Activated T-cell treated with anti-CD3 and anti-CD28 coated beads for 4 hours (primary cell): Measurements from ENCODE around the gene MRPL46.
"Not testable (repeated sequence)": the region's sequence is repeated elsewhere in the genome, so short reads cannot be mapped to it uniquely, and the experiment has no call there.

Source experiments
- DNase-seq: peaks from one replicate; pipeline ENCODE4 v3.0.0-alpha.2; 2020

Gene MRPL46

DNA sequence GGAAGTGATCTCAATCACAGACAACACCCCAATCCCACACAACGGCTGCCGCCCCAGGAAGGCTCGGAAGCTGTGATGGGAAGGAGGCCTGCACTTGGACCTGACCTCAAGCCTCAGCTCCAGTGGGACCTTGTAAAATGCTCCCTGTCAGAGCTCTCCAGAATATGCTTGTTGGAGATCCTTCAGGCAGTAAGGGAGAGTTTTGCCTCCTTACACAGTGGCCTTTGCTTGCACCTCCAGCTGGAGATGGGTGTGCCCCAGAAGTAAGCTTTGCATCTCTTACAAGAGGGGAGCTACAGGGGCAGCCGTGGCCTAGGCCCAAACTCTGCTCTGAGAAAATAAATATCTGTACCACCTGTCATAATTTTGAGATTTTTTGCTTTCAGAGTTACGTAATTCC is 10.7 kb upstream of the MRPL46 start:
- DNase-seq, result no peak

DNA sequence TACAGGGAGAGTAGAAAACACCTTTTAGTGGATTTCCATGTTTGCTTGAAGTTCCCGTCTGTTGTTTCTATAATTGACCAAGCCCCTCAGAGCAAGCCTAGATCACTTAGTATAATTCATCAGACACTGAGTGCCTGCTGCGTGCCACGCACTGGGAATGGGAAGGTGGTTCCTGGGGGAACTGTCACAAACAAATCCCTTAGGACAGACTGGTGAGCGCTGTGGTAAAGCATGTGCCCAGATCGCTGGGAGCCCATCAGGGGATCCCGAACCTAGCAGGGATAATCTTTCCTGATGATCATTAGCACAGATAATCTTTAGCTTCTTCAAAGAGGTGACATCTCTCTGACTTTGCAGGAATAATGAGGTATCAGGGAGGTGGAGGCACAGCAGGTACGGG is 9.9 kb upstream of the MRPL46 start:
- DNase-seq, result no peak

DNA sequence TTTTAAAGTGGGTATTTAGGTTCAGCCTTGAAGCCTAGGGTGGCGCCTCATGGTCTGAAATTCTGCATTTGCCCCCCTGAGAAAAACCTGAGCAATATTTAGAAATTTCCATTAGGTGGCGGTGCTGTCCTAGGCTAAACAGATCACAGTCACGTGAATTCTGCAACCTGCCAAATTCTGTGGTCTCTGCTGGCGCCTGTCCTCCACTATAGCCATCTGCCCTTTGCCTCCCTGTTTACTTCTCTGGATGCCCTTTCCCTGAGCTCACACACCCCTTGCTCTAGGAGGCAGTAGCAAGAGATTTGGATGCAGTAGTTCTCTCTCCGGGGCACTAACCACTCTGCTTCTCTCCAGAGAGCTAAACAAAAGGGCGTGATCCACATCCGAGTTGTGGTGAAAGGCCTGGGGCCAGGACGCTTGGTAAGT is 9.5 kb upstream of the MRPL46 start:
- no peak for DNase-seq

DNA sequence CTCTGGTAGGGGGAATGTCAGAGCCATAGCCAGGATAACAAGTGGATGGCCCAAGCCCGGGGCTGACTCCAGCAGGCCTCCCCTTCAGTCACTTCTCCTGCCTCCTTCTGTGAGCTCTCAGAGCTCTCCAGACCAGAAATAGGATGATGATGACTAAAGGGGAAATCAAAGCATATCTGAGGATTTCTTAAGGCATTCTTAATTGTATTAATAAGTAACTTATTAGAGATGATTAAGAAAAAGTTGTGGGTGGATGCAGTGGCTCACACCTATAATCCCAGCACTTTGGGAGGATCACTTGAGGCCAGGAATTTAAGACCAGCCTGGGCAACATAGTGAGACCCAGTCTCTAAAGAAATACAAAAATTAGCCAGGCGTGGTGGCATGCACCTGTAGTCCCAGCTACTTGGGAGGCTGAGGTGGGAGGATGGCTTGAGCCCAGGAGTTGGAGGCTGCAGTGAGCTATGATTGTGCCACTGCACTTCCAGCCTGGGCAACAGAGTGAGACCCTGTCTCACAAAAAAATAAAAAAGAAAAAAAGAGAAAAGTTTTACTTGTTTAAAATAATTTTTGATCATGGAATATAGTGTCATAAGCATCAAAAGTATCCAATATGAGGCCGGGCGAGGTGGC is 6.6 kb upstream of the MRPL46 start:
- not testable (repeated sequence) for DNase-seq

DNA sequence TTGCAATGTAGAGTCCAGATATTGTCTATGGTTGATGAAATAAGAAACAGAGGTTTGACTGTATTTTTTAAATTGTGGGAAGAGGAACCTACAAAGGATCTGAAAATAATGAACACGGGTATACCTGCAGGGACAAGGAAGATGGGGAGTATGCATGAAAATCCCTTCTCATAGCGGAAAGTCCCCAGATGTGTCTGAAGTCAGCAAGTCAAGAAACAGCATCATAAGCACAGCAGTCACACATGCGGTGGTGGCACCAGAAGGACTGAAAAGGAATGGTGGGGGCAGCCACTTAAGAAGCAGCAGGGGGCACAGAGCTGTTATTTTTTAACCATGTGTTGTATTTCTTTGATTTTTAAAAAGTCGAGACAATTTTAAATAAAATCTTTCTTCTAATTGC is 5.0 kb upstream of the MRPL46 start:
- no peak for DNase-seq

DNA sequence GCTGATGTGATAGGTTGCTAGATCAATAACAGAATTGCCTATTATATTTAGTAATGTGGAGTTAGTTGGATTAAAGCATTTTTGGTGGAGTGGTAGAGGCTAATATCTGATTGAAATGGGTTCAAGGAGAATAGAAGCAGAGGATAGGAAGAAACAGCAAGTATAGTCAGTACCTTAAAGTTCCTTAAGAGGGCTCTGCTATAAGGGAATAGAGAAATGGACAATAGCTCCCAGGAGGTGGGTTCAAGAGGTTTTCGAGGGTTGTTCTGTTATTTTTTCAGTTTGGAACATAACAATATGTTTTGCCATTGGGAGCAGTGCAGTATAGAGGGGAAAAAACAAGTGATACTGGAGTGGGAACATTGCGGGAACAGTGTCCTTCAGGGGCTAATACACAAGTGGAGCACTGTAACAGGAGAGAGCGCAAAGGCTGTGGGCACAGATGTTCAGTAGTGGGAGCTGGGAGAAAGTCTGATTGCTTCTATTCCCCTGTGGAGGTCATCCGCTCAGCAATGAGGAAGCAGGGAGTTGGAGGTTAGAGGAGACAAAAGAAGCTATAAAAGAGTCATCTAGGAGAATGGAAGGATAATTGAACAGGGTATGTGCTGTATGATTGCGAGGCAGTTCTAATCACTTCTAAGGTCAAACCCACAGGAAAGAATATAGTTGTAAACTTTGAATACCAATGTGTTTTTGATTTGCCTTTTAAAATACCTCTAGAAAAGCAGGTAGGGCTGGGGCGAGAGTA is 3.6 kb upstream of the MRPL46 start:
- DNase-seq, result no peak

DNA sequence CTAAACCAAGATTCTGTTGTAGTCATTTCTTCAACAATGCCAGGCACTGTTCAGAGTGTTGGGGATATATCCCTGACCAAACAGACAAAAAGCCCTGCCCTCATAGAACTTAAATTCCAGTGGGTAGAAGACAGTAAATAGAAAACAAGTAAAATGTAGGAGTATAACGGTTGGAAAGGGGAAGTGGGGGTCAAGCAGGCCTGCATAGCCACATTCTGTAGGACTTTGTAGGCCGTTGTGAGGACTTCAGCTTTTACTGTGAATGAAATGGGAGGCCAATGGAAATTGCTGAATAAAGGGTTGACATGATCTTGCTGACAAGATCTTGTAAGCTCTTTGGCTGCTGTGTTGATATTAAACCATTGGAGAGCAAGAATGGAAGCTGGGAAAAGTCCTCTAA is 2.1 kb upstream of the MRPL46 start:
- DNase-seq, result no peak

DNA sequence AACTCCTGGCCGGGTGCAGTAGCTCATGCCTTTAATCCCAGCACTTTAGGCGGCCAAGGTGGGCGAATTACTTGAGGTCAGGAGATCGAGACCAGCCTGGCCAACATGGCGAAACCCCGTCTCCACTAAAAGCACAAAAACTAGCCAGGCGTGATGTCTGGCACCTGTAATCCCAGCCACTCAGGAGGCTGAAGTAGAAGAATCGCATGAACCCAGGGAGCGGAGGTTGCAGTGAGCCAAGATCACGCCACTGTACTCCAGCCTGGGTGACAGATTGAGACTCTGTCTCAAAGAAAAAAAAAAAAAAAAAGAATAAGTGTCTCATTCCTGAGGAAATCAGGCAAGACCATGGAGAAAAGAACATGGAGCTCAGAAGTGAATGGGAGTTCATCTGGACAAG is 1.5 kb upstream of the MRPL46 start:
- DNase-seq, result not testable (repeated sequence)

DNA sequence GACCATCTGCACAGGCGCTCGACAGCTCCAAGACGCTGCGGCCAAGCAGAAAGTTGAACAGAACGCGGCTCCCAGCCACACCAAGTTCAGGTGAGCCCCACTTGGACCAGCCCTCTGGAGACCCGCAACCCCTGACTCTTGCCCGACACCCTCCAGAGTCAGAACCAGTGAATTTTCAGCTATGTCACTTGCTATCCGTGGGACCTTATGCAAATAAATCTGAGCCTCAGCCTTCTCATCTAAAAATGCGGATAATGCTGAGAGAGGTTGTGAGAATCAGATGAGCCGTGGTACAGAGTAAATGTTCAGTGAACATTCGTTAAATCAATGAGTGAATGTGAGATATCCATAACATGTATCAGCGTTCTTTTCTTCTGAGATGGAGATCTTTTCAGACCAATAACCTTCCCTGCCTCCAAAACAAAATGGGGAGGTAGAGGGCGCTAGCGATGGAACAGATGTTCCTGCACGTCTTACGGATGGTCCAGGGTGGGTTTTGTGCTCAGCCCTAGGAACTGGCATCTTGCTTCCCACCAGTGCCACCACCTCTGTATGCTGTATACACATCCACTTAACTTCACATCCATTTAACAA is 844 bp upstream of the MRPL46 start:
- no peak for DNase-seq

DNA sequence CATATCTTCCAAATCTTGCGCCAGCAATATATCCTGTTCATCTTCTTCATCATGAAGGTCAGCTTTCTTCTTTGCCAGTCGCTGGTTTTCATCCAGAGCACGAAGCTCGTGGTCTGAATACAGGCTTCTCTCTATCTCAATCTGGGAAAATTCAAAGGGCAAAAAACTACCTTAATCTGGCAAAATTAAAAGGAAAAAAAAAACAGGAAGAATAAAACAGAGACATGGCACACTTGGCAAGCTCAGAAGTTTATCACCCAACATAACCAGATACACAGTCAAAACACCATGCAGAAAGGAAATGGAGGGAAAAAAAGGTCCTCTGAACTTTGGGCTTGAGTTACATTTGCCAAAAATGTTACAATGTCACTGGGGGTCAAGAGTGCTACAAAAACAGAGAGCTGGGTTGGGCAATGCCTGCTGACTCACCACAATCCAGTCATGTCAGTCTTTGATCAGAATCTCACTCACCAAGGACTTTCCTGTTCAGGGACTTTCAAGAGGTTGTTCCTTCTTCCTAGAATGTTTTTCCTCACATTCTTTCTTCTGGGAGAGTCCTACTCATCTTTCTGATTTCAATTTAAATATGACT is 1.5 kb downstream of the MRPL46 start:
- no peak for DNase-seq

DNA sequence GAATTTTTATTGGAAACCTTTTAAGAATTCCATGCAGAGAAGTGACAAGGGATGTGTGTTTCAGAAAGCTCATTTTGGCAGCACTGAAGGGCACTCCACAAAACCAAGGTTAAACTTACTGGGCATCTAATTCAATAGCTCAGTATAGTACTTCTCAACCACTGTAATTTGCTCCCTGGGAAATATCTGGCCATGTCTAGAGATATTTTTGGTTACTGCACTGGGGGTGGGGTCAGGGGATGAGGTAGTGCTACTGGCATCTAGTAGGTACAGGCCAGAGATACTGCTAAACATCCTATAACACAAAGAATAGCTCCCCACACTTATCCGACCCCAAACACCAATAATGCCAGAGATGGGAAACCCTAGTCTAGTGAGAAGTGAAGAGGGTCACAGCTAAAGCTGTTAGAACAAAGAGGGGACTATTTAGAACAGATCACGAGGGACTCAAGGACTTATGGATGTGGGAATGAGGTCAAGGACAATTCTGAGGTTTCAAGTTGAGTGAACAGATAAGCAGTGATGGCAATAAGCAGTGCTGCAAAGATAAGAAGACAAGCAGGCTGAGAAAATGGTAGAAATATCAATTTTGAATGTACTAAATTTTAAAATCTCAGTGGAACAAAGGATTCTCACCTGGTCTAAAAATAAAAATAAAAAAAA is 3.2 kb downstream of the MRPL46 start:
- DNase-seq, result no peak

DNA sequence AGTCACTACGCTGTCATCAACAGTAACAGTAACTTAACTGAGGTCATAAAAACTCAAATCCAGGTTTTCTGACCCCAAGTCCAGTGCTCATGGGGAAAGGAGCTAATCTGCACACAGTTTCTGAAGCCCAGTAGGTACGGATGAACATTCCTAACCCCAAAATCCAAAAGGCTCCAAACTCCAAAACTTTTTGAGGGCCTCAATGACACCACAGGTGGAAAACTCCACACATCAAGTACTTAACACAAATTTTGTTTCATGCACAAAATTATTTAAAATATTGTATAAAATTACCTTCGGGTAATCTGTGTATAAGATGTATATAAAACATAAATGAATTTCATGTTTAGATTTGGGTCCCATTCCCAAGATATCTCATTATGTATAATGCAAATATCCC is 10.5 kb downstream of the MRPL46 start:
- DNase-seq, result no peak

DNA sequence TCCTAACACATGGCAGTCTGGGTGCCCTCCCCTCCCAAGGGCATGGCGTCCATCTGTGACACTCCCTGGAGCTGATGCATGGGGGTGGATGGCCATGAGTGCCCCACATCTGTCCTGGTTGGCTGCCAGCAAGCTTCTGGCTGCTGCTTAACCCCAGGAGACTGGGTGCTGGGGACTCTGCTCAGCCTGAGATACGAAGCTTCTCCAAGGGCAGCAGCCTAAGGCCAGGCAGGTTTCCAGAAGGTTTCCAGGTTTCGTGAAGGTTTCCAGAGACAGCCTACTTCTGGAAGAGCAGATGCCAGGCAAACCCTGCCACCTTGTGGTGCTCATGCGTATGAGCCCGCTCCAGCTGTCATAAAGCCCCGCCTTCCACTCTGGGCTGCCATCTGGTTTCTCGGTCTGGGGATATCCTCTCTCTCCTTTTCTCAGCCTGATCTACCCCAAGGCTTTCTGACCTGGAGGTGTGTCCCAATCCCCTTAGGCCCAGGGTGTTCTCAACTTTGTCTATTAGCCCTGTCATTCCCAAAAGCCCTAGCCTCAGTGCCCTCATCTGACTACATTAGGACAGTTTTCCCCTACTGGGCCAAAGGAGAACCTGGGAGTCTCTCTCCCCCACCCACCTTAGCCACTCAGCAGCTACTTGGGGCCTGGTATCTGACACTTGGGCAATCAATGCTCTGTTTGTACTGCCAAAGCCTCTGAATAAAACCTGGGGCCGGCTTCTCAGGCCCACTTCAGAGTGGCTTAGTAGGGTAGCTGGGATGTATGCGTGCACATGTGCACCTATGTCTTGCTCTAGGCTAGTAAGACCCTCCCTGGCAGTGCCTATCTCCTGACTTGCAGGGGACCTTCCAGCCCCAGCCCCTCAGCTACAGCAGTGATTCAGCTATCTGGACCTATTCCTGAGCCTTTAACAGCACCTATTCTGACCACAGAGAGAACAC is 12.0 kb downstream of the MRPL46 start:
- DNase-seq, result no peak

DNA sequence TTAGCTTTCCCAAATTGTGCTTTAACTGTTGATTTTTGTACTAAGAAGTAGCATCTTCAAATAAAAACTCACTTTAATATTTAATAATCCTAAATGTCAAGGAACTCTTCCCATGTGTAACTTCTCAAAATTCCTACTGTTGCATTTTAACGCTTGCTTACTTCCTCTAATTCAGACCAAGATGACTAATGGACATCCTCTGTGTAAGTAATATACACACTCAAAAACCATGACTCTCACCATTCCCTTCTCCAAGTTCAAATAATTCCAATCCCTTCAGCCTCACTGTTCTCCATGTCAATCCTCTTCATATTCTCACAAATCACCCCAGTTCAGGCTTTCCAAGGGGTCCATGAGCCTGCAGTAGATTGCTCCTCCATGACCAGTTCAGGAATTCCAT is 13.0 kb downstream of the MRPL46 start:
- no peak for DNase-seq

DNA sequence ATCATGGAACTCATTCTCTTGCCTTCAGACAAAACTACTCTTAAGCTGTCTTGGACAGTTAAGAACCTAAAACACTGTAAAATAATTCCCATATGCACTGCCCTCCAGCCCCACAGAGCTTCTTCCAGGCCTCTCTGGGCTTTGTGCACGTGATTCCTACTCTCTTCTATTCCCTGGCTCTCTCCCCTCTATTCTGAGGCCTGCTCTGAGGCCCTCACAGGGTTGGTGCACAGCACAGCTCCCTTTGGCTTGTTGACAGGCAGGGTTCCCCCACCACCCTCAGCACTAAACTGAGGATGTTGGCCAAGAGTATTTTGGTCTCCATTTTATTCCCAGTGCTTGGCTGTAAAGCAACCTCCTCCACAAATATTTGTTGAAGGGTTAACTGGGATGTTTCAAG is 13.5 kb downstream of the MRPL46 start:
- no peak for DNase-seq

DNA sequence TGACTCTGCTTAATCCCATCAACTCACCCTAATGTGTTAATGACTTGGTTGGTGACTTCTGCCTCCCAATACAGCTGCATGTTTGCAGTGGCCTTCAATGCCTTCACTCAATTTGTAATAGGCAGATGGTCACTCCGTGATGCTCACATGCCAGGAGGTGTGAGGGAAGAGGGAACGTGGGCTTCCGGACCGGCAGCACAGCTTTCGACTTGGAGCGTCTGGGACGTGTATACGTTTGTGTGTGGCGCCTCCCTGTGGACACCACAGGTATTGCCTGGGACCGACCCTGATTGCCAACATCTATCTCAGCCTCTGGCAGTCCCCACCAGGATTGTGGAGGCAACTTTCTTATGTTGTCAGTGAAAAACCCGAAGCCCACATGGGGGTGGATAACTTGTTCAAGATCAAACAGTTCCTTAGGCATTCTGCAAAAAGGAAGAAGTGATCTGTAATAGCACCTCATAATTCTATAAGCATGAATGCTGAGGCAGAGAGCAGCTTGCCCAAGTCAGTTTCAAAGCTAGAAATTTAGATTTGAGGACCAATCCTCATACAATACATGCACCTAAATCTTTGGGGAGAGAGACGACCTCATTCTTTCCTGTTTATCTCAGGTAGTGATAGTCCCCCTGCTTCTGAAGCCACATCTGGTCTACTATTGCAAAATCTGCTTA is 16.9 kb downstream of the MRPL46 start:
- DNase-seq, result peak; percentile 24

DNA sequence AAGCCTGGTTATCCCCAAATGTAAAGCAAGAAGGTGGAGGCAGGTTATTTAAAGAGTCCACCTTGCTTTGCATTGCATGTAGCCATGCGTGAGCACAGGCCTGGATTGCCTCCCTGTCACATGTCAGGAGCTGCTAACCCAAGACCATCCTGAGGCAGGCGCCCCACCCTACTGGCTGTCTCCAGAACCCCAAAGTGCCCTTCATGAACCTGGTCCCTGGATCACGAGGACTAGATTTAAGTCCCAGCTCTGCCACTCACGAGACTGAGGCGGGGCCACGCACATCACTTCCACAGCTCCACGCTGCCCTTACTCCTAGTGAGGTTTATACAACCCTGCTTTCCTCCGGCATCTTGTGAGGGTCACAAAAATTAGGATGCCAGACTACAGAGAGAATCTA is 17.6 kb downstream of the MRPL46 start:
- no peak for DNase-seq

DNA sequence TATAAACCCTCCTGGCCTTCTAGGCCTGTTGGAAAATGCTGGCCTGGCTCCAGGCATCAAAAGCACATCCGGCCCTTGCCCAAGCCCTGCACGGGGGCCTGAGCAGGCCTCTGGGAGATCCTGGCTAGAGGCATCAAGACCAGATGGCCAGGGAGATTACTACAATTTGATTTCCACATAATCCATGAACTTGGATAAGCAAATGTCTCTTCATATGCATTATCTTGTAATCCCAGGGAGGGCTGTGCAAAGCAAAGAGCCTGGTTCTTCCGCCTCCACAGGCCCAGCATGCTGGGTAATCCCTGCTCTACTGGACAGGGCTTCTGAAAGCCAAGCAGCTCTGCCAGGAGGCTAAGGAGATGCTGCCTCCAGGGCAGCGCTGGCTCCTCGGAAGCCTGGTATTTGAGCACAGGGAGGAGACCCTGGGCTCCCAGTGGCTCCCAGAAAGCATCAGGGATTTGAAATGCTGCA is 18.2 kb downstream of the MRPL46 start:
- no peak for DNase-seq

DNA sequence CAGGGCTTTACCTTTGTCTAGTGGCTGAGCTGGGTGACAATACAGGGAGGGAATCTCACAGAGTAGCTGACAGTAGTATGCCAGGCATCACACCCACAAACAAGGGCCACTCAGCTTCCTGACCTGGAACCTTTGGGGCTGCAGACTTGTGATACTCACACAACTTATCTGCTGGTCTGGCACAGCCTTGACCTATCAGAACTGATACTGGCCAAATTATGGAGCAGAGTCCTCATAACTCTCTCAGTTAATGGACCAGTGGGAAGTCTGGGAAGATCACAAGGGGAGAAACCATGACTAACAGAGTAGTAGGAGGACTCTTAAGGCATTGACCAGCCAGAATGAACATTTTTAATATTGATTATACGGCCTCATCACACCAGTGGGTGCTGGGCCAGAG is 19.4 kb downstream of the MRPL46 start:
- no peak for DNase-seq

DNA sequence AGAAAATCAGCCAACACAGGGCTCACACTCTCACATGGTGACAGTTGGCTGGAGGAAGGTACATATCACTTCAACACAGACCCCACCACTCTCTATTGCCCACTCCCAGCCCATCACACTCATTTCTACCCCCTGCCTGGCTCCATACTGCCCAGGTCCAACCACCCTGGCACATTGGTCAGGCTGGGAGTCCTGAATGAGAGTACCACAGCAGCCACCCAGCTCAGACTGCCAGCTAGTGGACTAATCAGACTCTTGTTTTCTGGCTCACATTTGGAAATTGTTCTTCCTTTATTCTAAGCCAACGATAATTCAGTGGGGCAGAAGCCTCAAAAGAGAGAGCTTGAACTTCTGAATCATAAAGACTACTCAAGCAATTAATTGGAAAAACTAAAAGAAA is 20.0 kb downstream of the MRPL46 start:
- DNase-seq, result no peak

DNA sequence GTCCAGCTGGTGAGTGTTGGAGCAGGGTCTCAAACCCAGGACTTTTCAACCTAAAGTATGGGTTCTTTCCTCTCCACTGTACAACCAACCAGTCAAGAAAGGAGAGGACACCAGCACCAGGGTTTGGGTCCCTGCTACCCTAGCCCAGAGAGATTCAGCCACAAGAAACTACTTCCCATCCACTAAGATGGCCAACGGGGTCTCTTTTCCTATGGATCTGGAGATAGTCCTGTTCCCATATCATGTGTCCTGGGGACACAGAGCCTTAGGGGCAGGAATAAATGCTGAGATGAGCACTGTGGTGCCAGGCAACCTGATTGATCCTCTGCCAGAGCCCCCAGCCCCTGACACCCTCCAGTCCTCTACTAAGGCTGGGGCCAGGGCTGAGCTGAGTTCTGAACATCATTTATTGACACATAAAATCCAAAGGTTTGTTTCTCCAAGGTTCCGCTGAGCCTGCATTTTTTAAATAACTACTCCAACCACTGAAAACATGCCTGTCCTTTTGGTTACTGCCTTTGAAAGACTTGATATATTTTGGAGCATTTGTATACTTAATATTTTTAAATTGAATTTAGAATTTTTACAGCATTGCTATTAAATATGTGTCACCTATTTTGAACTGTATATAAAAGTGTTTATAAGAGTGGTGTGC is 26.0 kb downstream of the MRPL46 start:
- no peak for DNase-seq
